Trophoblast cell (in vitro differentiated cells and primary cell): ENCODE data around the gene ARHGEF26.
A peak's percentile ranks its signal among the peaks of the same experiment; 100 is the strongest.

Experiments used
- DNase-seq, 2 donors: peaks; one replicate each; pipeline ENCODE4 v3.0.0-alpha.2; 2016
- H2AFZ ChIP-seq: 2 replicates; pipeline ENCODE4 v1.6.1; 2013; ENCODE audit warnings: low read length, moderate library complexity, mild to moderate bottlenecking; ENCODE audit not compliant: insufficient read depth, poor library complexity
- H2AK5ac ChIP-seq: 2 replicates; pipeline ENCODE4 v1.6.1; 2013; ENCODE audit warnings: mild to moderate bottlenecking, low read length
- H2BK120ac ChIP-seq: 2 replicates; pipeline ENCODE4 v1.6.1; 2013; ENCODE audit warnings: low read length, mild to moderate bottlenecking, moderate library complexity; ENCODE audit not compliant: insufficient read depth, poor library complexity
- H2BK12ac ChIP-seq: 2 replicates; pipeline ENCODE4 v1.6.1; 2013; ENCODE audit warnings: mild to moderate bottlenecking, low read length, moderate library complexity
- H2BK5ac ChIP-seq: 2 replicates; pipeline ENCODE4 v1.6.1; 2013; ENCODE audit warnings: low read length, low read depth, moderate library complexity, mild to moderate bottlenecking; ENCODE audit not compliant: poor library complexity
- H3K14ac ChIP-seq: 2 replicates; pipeline ENCODE4 v1.6.1; 2013; ENCODE audit warnings: mild to moderate bottlenecking, low read length
- H3K18ac ChIP-seq: 2 replicates; pipeline ENCODE4 v1.6.1; 2013; ENCODE audit warnings: mild to moderate bottlenecking, low read length
- H3K23ac ChIP-seq: 2 replicates; pipeline ENCODE4 v1.6.1; 2013; ENCODE audit warnings: low read length
- H3K27ac ChIP-seq: 2 replicates; pipeline ENCODE4 v1.5.1; 2013; ENCODE audit warnings: low read depth, mild to moderate bottlenecking, inconsistent platforms, low read length, moderate library complexity
- H3K27me3 ChIP-seq: 2 replicates; pipeline ENCODE4 v1.6.1; 2013; ENCODE audit warnings: inconsistent platforms, mild to moderate bottlenecking, low read length, moderate library complexity; ENCODE audit not compliant: insufficient read depth
- H3K36me3 ChIP-seq, 2 experiments: 1 replicate in 1 of 2; 2 replicates in 1 of 2; pipeline ENCODE4 v1.6.1; 2013; ENCODE audit warnings: low read length in 2 of 2, mild to moderate bottlenecking in 2 of 2, moderate library complexity in 1 of 2; ENCODE audit not compliant: insufficient read depth in 2 of 2, control insufficient read depth in 1 of 2
- H3K4ac ChIP-seq: 2 replicates; pipeline ENCODE4 v1.6.1; 2013; ENCODE audit warnings: low read depth, mild to moderate bottlenecking, low read length, moderate library complexity
- H3K4me1 ChIP-seq, 2 experiments: 1 replicate in 1 of 2; 2 replicates in 1 of 2; pipeline ENCODE4 v1.6.1; 2013; ENCODE audit warnings: low read length in 2 of 2, mild to moderate bottlenecking in 2 of 2, moderate library complexity in 1 of 2; ENCODE audit not compliant: insufficient read depth in 2 of 2, control insufficient read depth in 1 of 2
- H3K4me2 ChIP-seq: 2 replicates; pipeline ENCODE4 v1.6.1; 2013; ENCODE audit warnings: inconsistent platforms, mild to moderate bottlenecking, low read length, moderate library complexity
- H3K4me3 ChIP-seq: 2 replicates; pipeline ENCODE4 v1.5.1; 2013; ENCODE audit warnings: mild to moderate bottlenecking, low read depth, low read length, inconsistent platforms
- H3K79me1 ChIP-seq: one replicate; pipeline ENCODE4 v1.6.1; 2013; ENCODE audit warnings: low read length
- H3K79me2 ChIP-seq: 2 replicates; pipeline ENCODE4 v1.6.1; 2013; ENCODE audit warnings: low read length, mild to moderate bottlenecking; ENCODE audit not compliant: control insufficient read depth, insufficient read depth, poor library complexity
- H3K9ac ChIP-seq: 2 replicates; pipeline ENCODE4 v1.6.1; 2013; ENCODE audit warnings: mild to moderate bottlenecking, low read length
- H3K9me3 ChIP-seq: 2 replicates; pipeline ENCODE4 v1.6.1; 2013; ENCODE audit warnings: low read depth, mild to moderate bottlenecking, control low read depth, inconsistent platforms, low read length; ENCODE audit not compliant: insufficient read depth
- H4K12ac ChIP-seq: 2 replicates; pipeline ENCODE4 v1.6.1; 2013; ENCODE audit warnings: low read depth, mild to moderate bottlenecking, low read length, moderate library complexity
- H4K8ac ChIP-seq: 2 replicates; pipeline ENCODE4 v1.6.1; 2013; ENCODE audit warnings: low read depth, mild to moderate bottlenecking, low read length, moderate library complexity
- H4K91ac ChIP-seq: one replicate; pipeline ENCODE4 v1.6.1; 2013; ENCODE audit warnings: low read depth, mild to moderate bottlenecking, low read length, moderate library complexity
- WGBS: extraction: QIAGEN DNeasy Blood & Tissue Kit; methylation state at CpG from one replicate; pipeline ENCODE4 v1.1.7; 2013; ENCODE audit warnings: missing lambda C conversion rate; ENCODE audit not compliant: insufficient read length, insufficient coverage; ENCODE audit errors: extremely low coverage; 5-methylcytosine and 5-hydroxymethylcytosine counted together

The ARHGEF26 gene

DNA sequence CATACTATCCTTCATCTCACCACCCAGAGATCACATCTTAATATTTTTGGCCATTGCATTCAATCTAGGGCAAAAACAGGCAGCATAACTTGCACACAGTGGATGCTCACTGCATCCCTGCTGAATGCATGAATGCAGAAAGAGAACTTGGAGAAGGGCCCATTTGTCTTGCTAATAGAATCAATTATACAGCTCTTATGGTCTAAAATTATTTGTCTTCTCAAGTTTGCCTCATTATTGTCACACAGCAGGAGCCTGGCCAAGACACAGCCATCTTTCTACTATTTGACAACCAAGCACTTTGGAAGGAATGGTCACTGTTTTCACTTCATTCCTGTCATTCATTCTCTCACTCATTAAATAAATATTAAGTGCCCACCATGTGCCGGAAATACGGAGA is 1.2 kb upstream of the ARHGEF26 start:
- Histone ChIP-seq H3K23ac (no peak overlapping the region), H2BK120ac (no peak overlapping the region), H3K79me2 (peaks cover 5% of the 10 kb centered on the region), H2AFZ (no peak overlapping the region), H4K8ac (no peak overlapping the region), H2BK12ac (no peak overlapping the region), H3K9me3 (no peaks in the 10 kb centered on the region), H2BK5ac (no peak overlapping the region), H3K14ac (no peak overlapping the region), H3K27ac (no peak overlapping the region), H3K4ac (no peak overlapping the region), H4K91ac (no peak overlapping the region), H3K4me3 (no peak overlapping the region), H3K4me1 (peaks cover 5 to 8% of the 10 kb centered on the region in 2 experiments), H3K79me1 (peaks cover 9% of the 10 kb centered on the region), H3K18ac (no peak overlapping the region), H4K12ac (no peak overlapping the region), H2AK5ac (no peak overlapping the region), H3K36me3 (no peaks in the 10 kb centered on the region), H3K27me3 (peaks cover 7% of the 10 kb centered on the region), H3K4me2 (no peak overlapping the region), H3K9ac (no peak overlapping the region)
- WGBS = no CpG with 5 or more reads among the region's 2 CpGs
- DNase-seq = no peak

DNA sequence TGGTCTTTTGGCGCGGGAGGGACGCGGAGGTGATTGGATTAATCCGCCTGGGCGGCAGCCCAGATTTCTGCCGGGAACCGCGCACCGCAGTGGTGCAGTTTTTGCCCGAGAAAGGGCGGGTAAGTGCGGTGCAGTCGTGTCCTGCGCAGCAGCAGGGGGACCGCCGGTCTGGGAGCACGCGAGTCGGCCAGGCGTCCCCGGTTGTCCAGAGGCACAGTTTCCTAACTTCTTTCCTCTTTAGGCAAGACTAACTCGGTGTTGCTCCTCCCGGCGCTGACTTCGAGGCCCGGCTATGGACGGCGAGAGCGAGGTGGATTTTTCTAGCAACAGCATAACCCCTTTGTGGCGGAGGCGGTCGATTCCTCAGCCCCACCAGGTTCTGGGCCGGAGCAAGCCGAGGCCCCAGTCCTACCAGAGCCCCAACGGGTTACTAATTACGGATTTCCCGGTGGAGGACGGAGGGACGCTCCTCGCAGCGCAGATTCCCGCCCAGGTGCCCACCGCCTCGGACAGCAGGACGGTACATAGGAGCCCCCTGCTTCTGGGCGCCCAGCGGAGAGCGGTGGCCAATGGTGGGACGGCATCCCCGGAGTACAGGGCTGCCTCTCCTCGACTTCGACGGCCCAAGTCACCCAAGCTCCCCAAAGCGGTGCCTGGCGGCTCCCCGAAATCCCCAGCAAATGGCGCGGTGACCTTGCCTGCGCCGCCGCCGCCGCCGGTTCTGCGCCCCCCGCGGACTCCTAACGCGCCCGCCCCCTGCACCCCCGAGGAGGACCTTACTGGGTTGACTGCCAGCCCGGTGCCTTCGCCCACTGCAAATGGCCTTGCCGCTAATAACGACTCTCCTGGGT is 736 bp downstream of the ARHGEF26 start:
- Histone ChIP-seq H3K79me2 (peaks cover 5% of the 10 kb centered on the region), H4K91ac (peak overlapping the region; percentile 42), H3K27me3 (peaks cover 7% of the 10 kb centered on the region), H3K9ac (peak overlapping the region; percentile 74), H3K4me3 (peak overlapping the region; percentile 84), H3K27ac (no peak overlapping the region), H3K36me3 (no peaks in the 10 kb centered on the region), H4K12ac (peak overlapping the region; percentile 55), H3K79me1 (peaks cover 9% of the 10 kb centered on the region), H2AFZ (peak overlapping the region; percentile 86), H3K4me2 (peak overlapping the region; percentile 71), H3K9me3 (no peaks in the 10 kb centered on the region), H4K8ac (peak overlapping the region; percentile 14), H3K4me1 (peaks cover 5 to 8% of the 10 kb centered on the region in 2 experiments), H2AK5ac (no peak overlapping the region), H3K4ac (peak overlapping the region; percentile 24), H3K14ac (peak overlapping the region; percentile 62), H3K18ac (peak overlapping the region; percentile 74), H2BK5ac (no peak overlapping the region), H2BK12ac (peak overlapping the region; percentile 20), H3K23ac (no peak overlapping the region), H2BK120ac (peak overlapping the region; percentile 10)
- no CpG with 5 or more reads among the region's 76 CpGs for WGBS
- DNase-seq = peak in 1 of 2 donors; percentile 12

DNA sequence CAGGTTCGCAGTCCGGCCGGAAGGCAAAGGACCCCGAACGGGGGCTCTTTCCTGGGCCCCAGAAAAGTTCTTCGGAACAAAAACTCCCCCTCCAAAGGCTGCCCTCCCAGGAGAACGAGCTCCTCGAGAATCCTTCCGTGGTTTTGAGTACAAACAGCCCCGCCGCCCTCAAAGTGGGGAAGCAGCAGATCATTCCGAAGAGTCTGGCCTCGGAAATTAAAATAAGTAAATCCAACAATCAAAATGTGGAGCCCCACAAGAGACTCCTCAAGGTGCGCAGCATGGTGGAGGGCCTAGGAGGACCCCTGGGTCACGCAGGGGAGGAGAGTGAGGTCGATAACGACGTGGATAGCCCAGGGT is 1.3 kb downstream of the ARHGEF26 start:
- Histone ChIP-seq H4K12ac (no peak overlapping the region), H3K4me2 (peak overlapping the region; percentile 71), H3K4ac (no peak overlapping the region), H3K27me3 (peaks cover 7% of the 10 kb centered on the region), H3K79me1 (peaks cover 9% of the 10 kb centered on the region), H3K14ac (no peak overlapping the region), H4K8ac (no peak overlapping the region), H3K9ac (no peak overlapping the region), H3K4me3 (peak overlapping the region; percentile 84), H2AFZ (peak overlapping the region; percentile 86), H4K91ac (no peak overlapping the region), H3K9me3 (no peaks in the 10 kb centered on the region), H2AK5ac (no peak overlapping the region), H3K79me2 (peaks cover 5% of the 10 kb centered on the region), H3K18ac (peak overlapping the region; percentile 74), H2BK5ac (no peak overlapping the region), H3K27ac (no peak overlapping the region), H3K23ac (no peak overlapping the region), H2BK12ac (no peak overlapping the region), H2BK120ac (no peak overlapping the region), H3K36me3 (no peaks in the 10 kb centered on the region), H3K4me1 (peaks cover 5 to 8% of the 10 kb centered on the region in 2 experiments)
- no peak for DNase-seq
- WGBS = no CpG with 5 or more reads among the region's 18 CpGs

DNA sequence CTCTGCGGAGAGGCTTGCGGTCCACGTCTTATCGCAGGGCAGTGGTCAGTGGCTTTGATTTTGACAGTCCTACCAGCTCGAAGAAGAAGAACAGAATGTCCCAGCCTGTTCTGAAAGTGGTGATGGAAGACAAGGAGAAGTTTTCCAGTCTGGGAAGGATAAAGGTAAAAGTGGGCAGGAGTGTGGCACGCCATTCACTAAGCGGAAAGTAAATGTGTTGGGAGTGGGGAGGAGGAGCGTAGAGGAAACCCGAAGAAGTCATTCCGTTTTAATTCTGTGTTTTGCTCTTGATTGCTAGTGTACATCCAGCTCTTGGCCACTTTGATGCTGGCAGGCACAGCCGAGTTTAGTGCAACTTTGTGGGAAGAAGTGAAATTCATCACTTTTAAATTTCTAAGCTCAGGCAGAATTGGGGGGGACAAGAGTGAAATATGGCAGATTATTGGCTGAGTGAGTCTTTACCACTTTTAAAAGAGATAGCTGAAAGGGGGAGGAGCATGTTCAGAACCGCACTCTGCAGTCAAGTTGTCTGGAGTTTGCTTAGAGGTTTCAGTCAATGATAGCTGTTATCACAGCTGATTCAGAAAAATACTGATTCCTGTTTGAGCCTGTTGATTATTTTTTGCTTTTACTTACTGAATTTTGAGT is 1.8 kb downstream of the ARHGEF26 start:
- H3K27ac ChIP-seq = no peak overlapping the region
- no peak overlapping the region for H3K18ac ChIP-seq

More for the DNA sequence above, 1.8 kb downstream of the ARHGEF26 start:
- Histone ChIP-seq H2AK5ac (no peak overlapping the region), H3K4ac (no peak overlapping the region), H4K8ac (no peak overlapping the region), H2BK5ac (no peak overlapping the region), H3K9me3 (no peaks in the 10 kb centered on the region), H3K79me2 (peaks cover 5% of the 10 kb centered on the region), H3K27me3 (peaks cover 7% of the 10 kb centered on the region), H2BK120ac (no peak overlapping the region), H2AFZ (no peak overlapping the region), H3K79me1 (peaks cover 9% of the 10 kb centered on the region), H3K9ac (no peak overlapping the region), H4K91ac (no peak overlapping the region), H3K4me1 (peaks cover 5 to 8% of the 10 kb centered on the region in 2 experiments), H3K23ac (no peak overlapping the region), H3K36me3 (no peaks in the 10 kb centered on the region), H2BK12ac (no peak overlapping the region), H3K4me3 (peak overlapping the region; percentile 84), H4K12ac (no peak overlapping the region), H3K4me2 (peak overlapping the region; percentile 71), H3K14ac (no peak overlapping the region)
- WGBS = no CpG with 5 or more reads among the region's 12 CpGs
- no peak for DNase-seq
